Stimulated activated memory B cell treated with anti-CD40 and anti-IgM and Interleukin-4, amounts not matched to agents 10 μg/mL and 1 μg/mL and 100 μg/mL, for 72 hours (primary cell): ENCODE data around the gene SMIM32.

Source experiments
- ATAC-seq: fragments of 150-1000 bp; cut with Tn5 transposase; 2 replicates; pipeline ENCODE4 v1.10.0; 2021
- H3K27ac Mint-ChIP-seq: one replicate; pipeline ENCODE4 v1.8.0; 2022; ENCODE audit warnings: mild to moderate bottlenecking, mixed read lengths
- H3K27me3 Mint-ChIP-seq: one replicate; pipeline ENCODE4 v1.8.0; 2022; ENCODE audit warnings: mixed read lengths
- H3K36me3 Mint-ChIP-seq: one replicate; pipeline ENCODE4 v1.8.0; 2022; ENCODE audit warnings: mixed read lengths
- H3K4me1 Mint-ChIP-seq: one replicate; pipeline ENCODE4 v1.8.0; 2022; ENCODE audit warnings: mixed read lengths
- H3K4me3 Mint-ChIP-seq: one replicate; pipeline ENCODE4 v1.8.0; 2022; ENCODE audit warnings: mild to moderate bottlenecking, moderate library complexity, mixed read lengths
- H3K9me3 Mint-ChIP-seq: one replicate; pipeline ENCODE4 v1.8.0; 2022; ENCODE audit warnings: mixed read lengths

Gene SMIM32

GRCh38 chr5:136141561-136141960 is 51.4 kb downstream of the SMIM32 start:
- ATAC-seq, result no peak
- Mint-ChIP-seq H3K4me1 (peaks cover 30% of the 10 kb centered on the region), H3K4me3 (no peak overlapping the region), H3K27ac (no peak overlapping the region), H3K27me3 (no peaks in the 10 kb centered on the region), H3K36me3 (peaks cover 6% of the 10 kb centered on the region), H3K9me3 (no peaks in the 10 kb centered on the region)
